Activated CD4-positive, alpha-beta memory T cell treated with anti-CD3 and anti-CD28 coated beads for 36 hours (primary cell): ENCODE measurements around the gene CTBS. TPM values are rescaled to one million over a fixed set of nuclear protein-coding genes. Genes with fewer than 3 reads are reported as not detected.
"Not testable (repeated sequence)": the region's sequence is repeated elsewhere in the genome, so short reads cannot be mapped to it uniquely, and the experiment has no call there.

ENCODE experiments used
- CTCF ChIA-PET: fragments of 350-600 bp; sonication (Branson Sonifier 250); formaldehyde crosslinking; loops from one replicate; lab custom pipeline; 2021; ENCODE audit warnings: antibody characterized with exemption, inconsistent platforms; lab: Charles Lee
- POLR2A ChIA-PET: fragments of 350-600 bp; sonication (Branson Sonifier 250); formaldehyde crosslinking; loops from one replicate; lab custom pipeline; 2021; ENCODE audit warnings: antibody characterized with exemption; lab: Charles Lee
- DNase-seq: peaks from one replicate; pipeline ENCODE4 v3.0.0-alpha.2; 2020
- H3K27ac Mint-ChIP-seq: one replicate; pipeline ENCODE4 v1.8.0; 2021; ENCODE audit warnings: mixed read lengths
- H3K27me3 Mint-ChIP-seq: one replicate; pipeline ENCODE4 v1.8.0; 2021; ENCODE audit warnings: mixed read lengths
- H3K36me3 Mint-ChIP-seq: one replicate; pipeline ENCODE4 v1.8.0; 2021; ENCODE audit warnings: mixed read lengths
- H3K4me1 Mint-ChIP-seq: one replicate; pipeline ENCODE4 v1.8.0; 2021; ENCODE audit warnings: low read depth, mixed read lengths
- H3K4me3 Mint-ChIP-seq: one replicate; pipeline ENCODE4 v1.8.0; 2021; ENCODE audit warnings: mild to moderate bottlenecking, mixed read lengths
- H3K9me3 Mint-ChIP-seq: one replicate; pipeline ENCODE4 v1.8.0; 2021; ENCODE audit warnings: mixed read lengths
- intact Hi-C: fragments of 100-400 bp; cut with micrococcal nuclease; formaldehyde crosslinking; loops from one replicate; pipeline ENCODE4 v1.15.1; 2023
- total RNA-seq, 2 experiments: library from RNA; stranded (reverse); gene quantifications; one replicate each; pipeline ENCODE4 v1.2.3, GENCODE V29; 2021

CTBS gene
- total RNA-seq, 2 experiments from 2014 or later = 22.9 to 24.2 TPM

GRCh38 chr1:84540759-84541158, 33.5 kb downstream of the CTBS start:
- Mint-ChIP-seq H3K27me3 (no peaks in the 10 kb centered on the region), H3K4me3 (no peak overlapping the region), H3K27ac (no peak overlapping the region), H3K36me3 (peaks cover 10% of the 10 kb centered on the region), H3K4me1 (peaks cover 5% of the 10 kb centered on the region), H3K9me3 (no peaks in the 10 kb centered on the region)
- CTCF ChIA-PET = interaction anchor here (0.9 kb wide), 1 partner anchor 80 kb away, joined by 4 read pairs; no protein-coding TSS in a partner anchor
- POLR2A ChIA-PET = no interaction called here
- intact Hi-C loops = loop anchor here (2.0 kb wide), 1 partner anchor 98 kb away; no protein-coding TSS in a partner anchor
- DNase-seq = no peak

GRCh38 chr1:84539972-84540371, 34.3 kb downstream of the CTBS start:
- H3K36me3 Mint-ChIP-seq = peaks cover 10% of the 10 kb centered on the region
- no peak for DNase-seq
- H3K9me3 Mint-ChIP-seq = no peaks in the 10 kb centered on the region
- H3K4me1 Mint-ChIP-seq = peaks cover 5% of the 10 kb centered on the region
- no peak overlapping the region for H3K4me3 Mint-ChIP-seq
- H3K27me3 Mint-ChIP-seq = no peaks in the 10 kb centered on the region
- H3K27ac Mint-ChIP-seq = no peak overlapping the region
- ChIA-PET CTCF (interaction anchor here (0.9 kb wide), 1 partner anchor 81 kb away, joined by 4 read pairs; no protein-coding TSS in a partner anchor), POLR2A (no interaction called here)
- intact Hi-C loops = loop anchor here (2.0 kb wide), 1 partner anchor 97 kb away; no protein-coding TSS in a partner anchor

DNA sequence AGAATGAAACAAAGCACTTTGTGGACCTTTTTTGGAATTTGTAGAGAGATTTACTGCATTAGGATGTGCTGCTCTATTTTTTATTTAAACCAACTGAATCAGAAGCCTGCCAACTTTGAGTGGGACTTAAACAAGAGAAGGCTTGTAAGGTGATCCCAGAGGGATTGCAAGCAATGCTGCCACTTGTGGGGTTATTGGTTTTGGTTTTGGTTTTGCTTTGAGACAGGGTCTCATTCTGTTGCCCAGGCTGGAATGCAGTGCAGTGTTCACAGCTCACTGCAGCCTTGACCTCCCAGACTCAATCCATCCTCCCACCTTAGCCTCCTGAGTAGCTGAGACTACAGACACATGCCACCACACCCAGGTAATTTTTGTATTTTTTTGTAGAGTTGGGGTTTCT, 35.6 kb downstream of the CTBS start:
- peaks cover 5% of the 10 kb centered on the region for H3K4me1 Mint-ChIP-seq
- intact Hi-C loops = no loop called here
- ChIA-PET POLR2A (no interaction called here), CTCF (no interaction called here)
- no peak overlapping the region for H3K27ac Mint-ChIP-seq
- H3K27me3 Mint-ChIP-seq = no peaks in the 10 kb centered on the region
- DNase-seq = no peak
- H3K4me3 Mint-ChIP-seq = no peak overlapping the region
- no peaks in the 10 kb centered on the region for H3K9me3 Mint-ChIP-seq
- H3K36me3 Mint-ChIP-seq = peaks cover 10% of the 10 kb centered on the region

- ChIA-PET CTCF (no interaction called here), POLR2A (interaction anchor here (1.2 kb wide), 1 partner anchor 20 kb away, joined by 3 read pairs; the partner anchor contains the start of gene SPATA1)
- H3K4me1 Mint-ChIP-seq = no peaks in the 10 kb centered on the region
- no peaks in the 10 kb centered on the region for H3K27me3 Mint-ChIP-seq
- intact Hi-C loops = no loop called here
- H3K36me3 Mint-ChIP-seq = no peaks in the 10 kb centered on the region
- H3K9me3 Mint-ChIP-seq = no peaks in the 10 kb centered on the region
- H3K27ac Mint-ChIP-seq = no peak overlapping the region
- no peak for DNase-seq
- H3K4me3 Mint-ChIP-seq = no peak overlapping the region
Observed at GRCh38 chr1:84525779-84526178, 48.5 kb downstream of the CTBS start.

GRCh38 chr1:84524590-84524989, 49.6 kb downstream of the CTBS start:
- DNase-seq = no peak
- intact Hi-C loops = no loop called here
- Mint-ChIP-seq H3K27ac (no peak overlapping the region), H3K36me3 (no peaks in the 10 kb centered on the region), H3K4me3 (no peak overlapping the region), H3K27me3 (no peaks in the 10 kb centered on the region), H3K9me3 (no peaks in the 10 kb centered on the region), H3K4me1 (no peaks in the 10 kb centered on the region)
- POLR2A ChIA-PET = no interaction called here
- CTCF ChIA-PET = interaction anchor here (1.9 kb wide), 1 partner anchor 229 kb away, joined by 5 read pairs; no protein-coding TSS in a partner anchor

GRCh38 chr1:84510668-84511067, 63.6 kb downstream of the CTBS start:
- DNase-seq = no peak
- H3K27ac Mint-ChIP-seq = no peak overlapping the region
- ChIA-PET POLR2A (no interaction called here), CTCF (no interaction called here)
- no peaks in the 10 kb centered on the region for H3K27me3 Mint-ChIP-seq
- intact Hi-C loops = no loop called here
- peaks cover 3% of the 10 kb centered on the region for H3K4me1 Mint-ChIP-seq
- H3K36me3 Mint-ChIP-seq = peaks cover 9% of the 10 kb centered on the region
- H3K9me3 Mint-ChIP-seq = peaks cover 5% of the 10 kb centered on the region
- H3K4me3 Mint-ChIP-seq = no peak overlapping the region

GRCh38 chr1:84510165-84510564, 64.1 kb downstream of the CTBS start:
- Mint-ChIP-seq H3K4me3 (no peak overlapping the region), H3K4me1 (peaks cover 3% of the 10 kb centered on the region), H3K36me3 (peaks cover 12% of the 10 kb centered on the region), H3K27ac (no peak overlapping the region), H3K9me3 (peaks cover 5% of the 10 kb centered on the region), H3K27me3 (no peaks in the 10 kb centered on the region)
- POLR2A ChIA-PET = no interaction called here
- no peak for DNase-seq
- intact Hi-C loops = no loop called here
- CTCF ChIA-PET = interaction anchor here (2.1 kb wide), 1 partner anchor 110 kb away, joined by 6 read pairs; no protein-coding TSS in a partner anchor

GRCh38 chr1:84509029-84509428, 65.2 kb downstream of the CTBS start:
- Mint-ChIP-seq H3K4me3 (no peak overlapping the region), H3K9me3 (peaks cover 5% of the 10 kb centered on the region), H3K27ac (no peak overlapping the region), H3K27me3 (no peaks in the 10 kb centered on the region), H3K4me1 (peaks cover 12% of the 10 kb centered on the region), H3K36me3 (peaks cover 16% of the 10 kb centered on the region)
- no peak for DNase-seq
- ChIA-PET POLR2A (no interaction called here), CTCF (interaction anchor here (1.1 to 2.1 kb wide), 2 partner anchors 90 to 111 kb away, joined by 4 to 6 read pairs; no protein-coding TSS in a partner anchor)
- intact Hi-C loops = loop anchor here (10.0 kb wide), 3 partner anchors 346 to 766 kb away; partner anchors contain the start of gene BCL10

GRCh38 chr1:84508510-84508909, 65.7 kb downstream of the CTBS start:
- Mint-ChIP-seq H3K9me3 (peaks cover 5% of the 10 kb centered on the region), H3K27ac (no peak overlapping the region), H3K4me1 (peaks cover 17% of the 10 kb centered on the region), H3K27me3 (no peaks in the 10 kb centered on the region), H3K4me3 (no peak overlapping the region), H3K36me3 (peaks cover 16% of the 10 kb centered on the region)
- DNase-seq = no peak
- intact Hi-C loops = loop anchor here (10.0 kb wide), 3 partner anchors 346 to 766 kb away; partner anchors contain the start of gene BCL10
- ChIA-PET CTCF (interaction anchor here (2.1 kb wide), 1 partner anchor 112 kb away, joined by 6 read pairs; no protein-coding TSS in a partner anchor), POLR2A (interaction anchor here (1.4 kb wide), 1 partner anchor 65 kb away, joined by 4 read pairs; no protein-coding TSS in a partner anchor)

DNA sequence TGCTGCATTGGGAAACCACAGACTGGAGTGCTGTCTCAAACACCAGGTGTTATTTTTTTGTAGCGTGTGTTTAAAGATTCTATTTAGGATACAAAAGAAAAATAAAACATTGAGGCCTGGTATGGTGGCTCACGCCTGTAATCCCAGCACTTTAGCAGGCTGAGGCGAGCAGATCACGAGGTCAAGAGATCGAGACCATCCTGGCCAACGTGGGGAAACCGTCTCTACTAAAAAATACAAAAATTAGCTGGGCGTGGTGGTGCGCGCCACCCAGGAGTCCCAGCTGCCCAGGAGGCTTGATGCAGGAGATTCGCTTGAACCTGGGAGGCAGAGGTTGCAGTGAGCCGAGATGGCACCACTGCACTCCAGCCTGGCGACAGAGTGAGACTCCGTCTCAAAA, 66.4 kb downstream of the CTBS start:
- DNase-seq, H3K4me3 Mint-ChIP-seq, H3K27me3 Mint-ChIP-seq, H3K9me3 Mint-ChIP-seq, H3K27ac Mint-ChIP-seq: not testable (repeated sequence)
- Mint-ChIP-seq H3K36me3 (peaks cover 16% of the 10 kb centered on the region), H3K4me1 (peaks cover 23% of the 10 kb centered on the region)
- POLR2A ChIA-PET = interaction anchor here (1.4 kb wide), 1 partner anchor 66 kb away, joined by 4 read pairs; no protein-coding TSS in a partner anchor
- intact Hi-C loops = loop anchor here (10.0 kb wide), 3 partner anchors 347 to 767 kb away; partner anchors contain the start of gene BCL10
- CTCF ChIA-PET = interaction anchor here (4.6 kb wide), 1 partner anchor 112 kb away, joined by 51 read pairs; no protein-coding TSS in a partner anchor

DNA sequence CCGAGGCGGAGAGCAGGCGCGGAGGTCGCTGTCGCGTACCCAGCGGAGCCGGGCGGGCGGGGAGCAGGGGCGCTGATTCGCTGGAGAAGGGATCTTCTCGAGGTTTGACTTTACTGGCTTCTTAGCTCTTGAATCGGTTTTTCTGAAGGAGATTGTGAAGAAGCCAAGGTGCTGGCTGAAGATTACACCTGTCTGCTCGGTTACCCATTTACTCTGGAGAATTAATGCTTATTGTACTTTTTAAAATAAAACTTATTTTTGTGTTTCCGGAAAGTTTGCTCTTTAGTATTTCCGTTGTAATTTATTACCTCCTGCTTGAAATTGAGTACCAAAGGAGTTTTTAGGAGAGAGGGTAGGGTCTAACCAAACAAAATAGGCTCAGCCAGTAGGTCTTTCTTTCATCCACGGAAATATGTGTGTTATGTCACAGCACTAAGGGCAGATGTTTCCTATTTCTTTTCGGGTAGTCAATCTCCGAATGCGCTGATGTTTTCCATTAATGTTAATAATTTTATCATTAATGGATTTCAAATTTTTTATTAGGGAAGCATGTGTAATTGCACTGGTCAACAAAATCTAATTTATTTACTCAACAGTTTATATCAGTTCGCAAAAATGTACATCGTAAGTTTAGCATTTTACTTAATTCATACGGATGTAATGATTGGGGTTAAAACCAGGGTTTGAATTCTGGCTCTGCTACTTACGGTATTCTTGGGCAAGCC, 67.3 kb downstream of the CTBS start:
- peaks cover 5% of the 10 kb centered on the region for H3K9me3 Mint-ChIP-seq
- peaks cover 27% of the 10 kb centered on the region for H3K4me1 Mint-ChIP-seq
- intact Hi-C loops = loop anchor here (1.0 to 10.0 kb wide), 10 partner anchors 28 to 768 kb away; partner anchors contain the start of genes BCL10, CTBS, PRKACB and RPF1
- POLR2A ChIA-PET = interaction anchor here (1.0 to 4.3 kb wide), 7 partner anchors 14 to 362 kb away, joined by 3 to 83 read pairs (median 7); partner anchors contain the start of genes CTBS and PRKACB
- no peak for DNase-seq
- H3K27me3 Mint-ChIP-seq = no peaks in the 10 kb centered on the region
- peak overlapping the region; percentile 95 for H3K4me3 Mint-ChIP-seq
- CTCF ChIA-PET = interaction anchor here (0.8 to 4.6 kb wide), 12 partner anchors 26 to 366 kb away, joined by 3 to 51 read pairs (median 6); partner anchors contain the start of genes CTBS and PRKACB
- peak overlapping the region; percentile 97 for H3K27ac Mint-ChIP-seq
- H3K36me3 Mint-ChIP-seq = peaks cover 16% of the 10 kb centered on the region
